Endodermal cell (in vitro differentiated cells): Measurements from ENCODE around the gene BCL2L12. TPM values are rescaled to one million over a fixed set of nuclear protein-coding genes. Genes with fewer than 3 reads are reported as not detected.

Experiments
- DNase-seq: peaks from one replicate; pipeline ENCODE4 v3.0.0-alpha.2; 2017
- H3K27ac ChIP-seq: 2 replicates; pipeline ENCODE4 v1.5.1; 2013; ENCODE audit warnings: mild to moderate bottlenecking, low read depth, low read length, moderate library complexity
- H3K27me3 ChIP-seq: 2 replicates; pipeline ENCODE4 v1.6.1; 2013; ENCODE audit warnings: mild to moderate bottlenecking, low read length, moderate library complexity; ENCODE audit not compliant: insufficient read depth, control insufficient read depth, poor library complexity, severe bottlenecking
- H3K36me3 ChIP-seq: 2 replicates; pipeline ENCODE4 v1.7.0; 2013; ENCODE audit warnings: mild to moderate bottlenecking, low read length, moderate library complexity; ENCODE audit not compliant: control insufficient read depth, insufficient read depth
- H3K4me1 ChIP-seq: one replicate; pipeline ENCODE4 v1.7.0; 2013; ENCODE audit warnings: low read length; ENCODE audit not compliant: control insufficient read depth, insufficient read depth
- H3K4me3 ChIP-seq: 2 replicates; pipeline ENCODE4 v1.5.1; 2013; ENCODE audit warnings: mild to moderate bottlenecking, low read length, moderate library complexity
- H3K9ac ChIP-seq: 2 replicates; pipeline ENCODE4 v1.6.1; 2013; ENCODE audit warnings: mild to moderate bottlenecking, low read length, moderate library complexity; ENCODE audit not compliant: poor library complexity, severe bottlenecking; ENCODE audit errors: extremely low read depth
- H3K9me3 ChIP-seq: 2 replicates; pipeline ENCODE4 v1.6.1; 2013; ENCODE audit warnings: mild to moderate bottlenecking, low read length, moderate library complexity; ENCODE audit not compliant: control insufficient read depth
- H3K27ac Mint-ChIP-seq: 2 replicates; pipeline ENCODE4 v1.8.0; 2020; ENCODE audit warnings: mixed read lengths
- H3K27me3 Mint-ChIP-seq: 2 replicates; pipeline ENCODE4 v1.8.0; 2021; ENCODE audit warnings: mild to moderate bottlenecking, mixed read lengths; ENCODE audit not compliant: insufficient read depth
- H3K36me3 Mint-ChIP-seq: 2 replicates; pipeline ENCODE4 v1.8.0; 2020; ENCODE audit warnings: low read depth, mixed read lengths
- H3K4me1 Mint-ChIP-seq: 2 replicates; pipeline ENCODE4 v1.8.0; 2020; ENCODE audit warnings: mixed read lengths
- H3K4me3 Mint-ChIP-seq: 2 replicates; pipeline ENCODE4 v1.8.0; 2020; ENCODE audit warnings: mild to moderate bottlenecking, moderate library complexity, mixed read lengths
- H3K9me3 Mint-ChIP-seq: 2 replicates; pipeline ENCODE4 v1.8.0; 2020; ENCODE audit warnings: mild to moderate bottlenecking, mixed read lengths
- CTCF ChIP-seq: fragments of 200-600 bp; sonication (generic); conservative IDR thresholded peaks from 2 replicates; pipeline ENCODE4 v1.5.0; 2021; ENCODE audit warnings: antibody characterized with exemption, mild to moderate bottlenecking
- WGBS, 2 experiments: methylation state at CpG; one replicate each; pipeline versions ENCODE4 v1.1.5 to v1.1.7; 2013; ENCODE audit warnings: missing lambda C conversion rate in 2 of 2, mixed read lengths in 1 of 2; ENCODE audit not compliant: insufficient coverage in 1 of 2, insufficient read length in 1 of 2; 5-methylcytosine and 5-hydroxymethylcytosine counted together
- total RNA-seq, 2 donors: library from RNA; stranded (reverse); fragmentation: NEBNext Ultra II Directional in 1 of 2; extraction: Animal tissue kit (Norgen Biotek cat#: 25700) in 1 of 2; gene quantifications; 2 replicates in 1 of 2; 3 replicates in 1 of 2; pipeline ENCODE4 v1.2.1, GENCODE V29; 2021

Gene BCL2L12
- total RNA-seq, 2 donors from 2014 or later, result 91.8 to 101 TPM

GRCh38 chr19:49639401-49640112, 26.2 kb upstream of the BCL2L12 start:
- peak; percentile 65 for DNase-seq
- Histone ChIP-seq H3K9me3 (no peaks in the 10 kb centered on the region), H3K4me1 (peaks cover 4% of the 10 kb centered on the region), H3K36me3 (peaks cover 6% of the 10 kb centered on the region), H3K27ac (no peak overlapping the region), H3K9ac (peak overlapping the region; percentile 18), H3K4me3 (peak overlapping the region; percentile 71), H3K27me3 (no peaks in the 10 kb centered on the region)
- TF ChIP-seq CTCF, result no peak
- Mint-ChIP-seq H3K27ac (peak overlapping the region; percentile 72), H3K4me3 (peak overlapping the region; percentile 99), H3K9me3 (no peaks in the 10 kb centered on the region), H3K36me3 (peaks cover 7% of the 10 kb centered on the region), H3K4me1 (peaks cover 43% of the 10 kb centered on the region), H3K27me3 (peaks cover 18% of the 10 kb centered on the region)
- 8 to 10% methylated on average over 7 to 31 of the region's 31 CpGs for WGBS, 2 experiments

GRCh38 chr19:49640113-49640898, 25.4 kb upstream of the BCL2L12 start, which contains the start of gene RRAS:
Gene RRAS, minus strand, starts transcription at chr19:49640143. Its CDS starts 45 bp downstream, at chr19:49640098.
- peak within 1 kb of the TSS; percentile 100 for H3K27ac Mint-ChIP-seq
- H3K4me3 Mint-ChIP-seq, result peak within 1 kb of the TSS; percentile 99
- peak within 1 kb of the TSS; percentile 100 for H3K27ac ChIP-seq
- H3K4me1 Mint-ChIP-seq, result peaks cover 43% of the 10 kb centered on the region
- TF ChIP-seq CTCF, result no peak
- H3K4me3 ChIP-seq, result peak within 1 kb of the TSS; percentile 92
- 0 to 1% methylated on average over 31 to 51 of the region's 51 CpGs for WGBS, 2 experiments
- peaks cover 13% of the 10 kb centered on the region for H3K36me3 ChIP-seq
- no peaks in the 10 kb centered on the region for H3K9me3 ChIP-seq
- peaks cover 18% of the 10 kb centered on the region for H3K27me3 Mint-ChIP-seq
- H3K27me3 ChIP-seq, result no peaks in the 10 kb centered on the region
- H3K36me3 Mint-ChIP-seq, result peaks cover 8% of the 10 kb centered on the region
- no peaks in the 10 kb centered on the region for H3K9me3 Mint-ChIP-seq
- H3K4me1 ChIP-seq, result peaks cover 4% of the 10 kb centered on the region
- peak; percentile 100 for DNase-seq
- H3K9ac ChIP-seq, result peak within 1 kb of the TSS; percentile 100

DNA sequence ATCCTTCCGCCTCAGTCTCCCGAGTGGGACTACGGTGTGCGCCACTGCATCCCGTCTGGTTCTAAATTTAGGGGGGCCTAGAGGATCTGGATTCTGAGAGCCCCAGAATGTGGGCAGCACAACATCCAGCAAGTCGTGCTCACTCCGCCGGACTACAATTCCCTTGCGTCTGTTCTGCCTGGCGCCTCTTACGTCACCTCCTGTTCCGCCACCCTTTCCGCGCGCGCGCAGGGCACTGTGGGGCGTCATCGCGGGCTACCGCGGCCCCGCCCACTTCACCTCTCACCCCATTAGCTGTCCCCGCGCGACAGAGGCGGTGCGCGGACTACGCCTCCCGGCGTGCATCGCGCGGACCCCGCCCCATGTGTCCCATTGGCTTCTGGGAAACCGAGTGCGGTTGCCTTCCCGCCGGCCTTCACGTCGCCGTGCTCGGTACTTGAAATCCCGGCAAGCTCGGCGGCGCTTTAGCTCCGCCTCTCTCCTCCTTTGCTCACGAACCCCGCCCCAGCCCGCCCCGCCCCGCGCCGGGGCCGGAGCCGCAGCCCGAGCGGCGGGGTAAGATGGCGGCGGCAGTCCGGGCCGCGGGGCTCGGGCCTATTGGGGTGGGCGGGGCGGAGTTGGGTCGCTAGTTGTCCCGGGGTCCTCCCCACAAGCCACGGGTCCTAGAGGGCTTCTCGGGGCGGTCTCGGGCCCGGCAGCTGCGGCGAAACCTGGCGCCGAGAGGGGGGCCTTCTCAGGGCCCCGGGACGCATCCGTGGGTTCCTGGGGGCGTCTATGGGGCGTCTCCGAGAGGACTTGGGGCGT, 23.8 kb upstream of the BCL2L12 start, which contains the start of gene SCAF1:
Gene SCAF1, plus strand, starts transcription at position 522 of the 804 bp plus-strand sequence. CDS start 2,818 bp downstream, outside the sequence.
- H3K4me3 ChIP-seq, result peak within 1 kb of the TSS; percentile 97
- peaks cover 13% of the 10 kb centered on the region for H3K27me3 Mint-ChIP-seq
- 0 to 1% methylated on average over 38 to 87 of the region's 87 CpGs for WGBS, 2 experiments
- DNase-seq, result peak; percentile 99
- peak within 1 kb of the TSS; percentile 100 for H3K27ac ChIP-seq
- peak within 1 kb of the TSS; percentile 100 for H3K9ac ChIP-seq
- H3K4me1 Mint-ChIP-seq, result peaks cover 43% of the 10 kb centered on the region
- peaks cover 24% of the 10 kb centered on the region for H3K36me3 Mint-ChIP-seq
- no peak for TF ChIP-seq CTCF
- peak within 1 kb of the TSS; percentile 99 for H3K4me3 Mint-ChIP-seq
- peaks cover 4% of the 10 kb centered on the region for H3K4me1 ChIP-seq
- peak within 1 kb of the TSS; percentile 100 for H3K27ac Mint-ChIP-seq
- peaks cover 27% of the 10 kb centered on the region for H3K36me3 ChIP-seq
- H3K9me3 ChIP-seq, result no peaks in the 10 kb centered on the region
- no peaks in the 10 kb centered on the region for H3K27me3 ChIP-seq
- no peaks in the 10 kb centered on the region for H3K9me3 Mint-ChIP-seq
